ENCODE data around the gene R3HDM4. TPM values are rescaled to one million over a fixed set of nuclear protein-coding genes. Genes with fewer than 3 reads are reported as not detected.

Gene R3HDM4
- total RNA-seq, 1 donor from 2014 or later, result 48.8 TPM

- H3K4me3 Mint-ChIP-seq, result no peak overlapping the region
- H3K4me1 Mint-ChIP-seq (ENCODE audit: unreplicated experiment), result peaks cover 8% of the 10 kb centered on the region
- DNase-seq (ENCODE audit: extremely low spot score, unreplicated experiment), result no peak
- TF ChIP-seq, protein P1, sequence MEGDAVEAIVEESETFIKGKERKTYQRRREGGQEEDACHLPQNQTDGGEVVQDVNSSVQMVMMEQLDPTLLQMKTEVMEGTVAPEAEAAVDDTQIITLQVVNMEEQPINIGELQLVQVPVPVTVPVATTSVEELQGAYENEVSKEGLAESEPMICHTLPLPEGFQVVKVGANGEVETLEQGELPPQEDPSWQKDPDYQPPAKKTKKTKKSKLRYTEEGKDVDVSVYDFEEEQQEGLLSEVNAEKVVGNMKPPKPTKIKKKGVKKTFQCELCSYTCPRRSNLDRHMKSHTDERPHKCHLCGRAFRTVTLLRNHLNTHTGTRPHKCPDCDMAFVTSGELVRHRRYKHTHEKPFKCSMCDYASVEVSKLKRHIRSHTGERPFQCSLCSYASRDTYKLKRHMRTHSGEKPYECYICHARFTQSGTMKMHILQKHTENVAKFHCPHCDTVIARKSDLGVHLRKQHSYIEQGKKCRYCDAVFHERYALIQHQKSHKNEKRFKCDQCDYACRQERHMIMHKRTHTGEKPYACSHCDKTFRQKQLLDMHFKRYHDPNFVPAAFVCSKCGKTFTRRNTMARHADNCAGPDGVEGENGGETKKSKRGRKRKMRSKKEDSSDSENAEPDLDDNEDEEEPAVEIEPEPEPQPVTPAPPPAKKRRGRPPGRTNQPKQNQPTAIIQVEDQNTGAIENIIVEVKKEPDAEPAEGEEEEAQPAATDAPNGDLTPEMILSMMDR (conservative IDR thresholded peaks at IDR 0.05), result no peak
- no peaks in the 10 kb centered on the region for H3K27me3 Mint-ChIP-seq
- H3K9me3 Mint-ChIP-seq, result no peaks in the 10 kb centered on the region
- no peak overlapping the region for H3K27ac Mint-ChIP-seq
- H3K36me3 Mint-ChIP-seq, result peaks cover 12% of the 10 kb centered on the region
These were observed 42.7 kb downstream of the R3HDM4 start for GRCh38 chr19:870314-870713.

- Mint-ChIP-seq H3K4me3 (no peak overlapping the region), H3K36me3 (peaks cover 12% of the 10 kb centered on the region), H3K27me3 (no peaks in the 10 kb centered on the region), H3K27ac (no peak overlapping the region), H3K9me3 (no peaks in the 10 kb centered on the region), H3K4me1 (ENCODE audit: unreplicated experiment) (peaks cover 8% of the 10 kb centered on the region)
- TF ChIP-seq, protein P1 (conservative IDR thresholded peaks at IDR 0.05), result no peak
- no peak for DNase-seq (ENCODE audit: extremely low spot score, unreplicated experiment)
These were observed 43.5 kb downstream of the R3HDM4 start for GRCh38 chr19:869245-870177.

GRCh38 chr19:868458-869244, 44.4 kb downstream of the R3HDM4 start:
- DNase-seq (ENCODE audit: extremely low spot score, unreplicated experiment), result no peak

DNA sequence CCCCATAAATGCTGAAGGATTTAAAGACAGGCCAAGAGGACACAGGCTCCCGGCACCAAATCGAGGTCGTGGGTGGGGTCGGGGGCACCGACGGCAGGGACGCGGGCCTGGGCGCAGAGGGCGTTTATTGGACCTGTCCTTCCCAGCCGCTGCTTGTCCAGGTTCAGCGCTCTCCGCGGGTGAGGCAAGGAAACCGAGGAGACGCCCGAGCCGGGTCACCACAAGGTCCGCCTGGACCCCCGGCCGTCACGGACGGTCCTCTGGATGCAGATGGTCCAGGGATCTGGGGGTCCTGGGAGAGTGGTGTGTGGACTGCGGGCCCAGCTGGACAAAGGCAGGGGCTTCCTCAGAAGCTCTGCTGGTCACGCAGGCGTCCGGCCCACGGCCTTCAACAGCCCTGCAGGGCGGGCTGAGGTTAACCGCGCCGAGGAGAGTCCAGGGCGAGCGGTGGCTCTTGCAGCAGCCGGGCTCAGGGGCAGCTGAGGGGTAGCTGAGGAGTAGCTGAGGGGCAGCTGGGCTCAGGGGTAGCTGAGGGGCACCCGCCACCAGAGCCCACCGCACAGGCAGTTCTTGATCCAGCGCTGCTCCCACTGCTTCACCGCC, 45.1 kb downstream of the R3HDM4 start:
- DNase-seq (ENCODE audit: extremely low spot score, unreplicated experiment), result no peak
- no peaks in the 10 kb centered on the region for H3K9me3 Mint-ChIP-seq
- H3K4me1 Mint-ChIP-seq (ENCODE audit: unreplicated experiment), result peaks cover 8% of the 10 kb centered on the region
- peaks cover 12% of the 10 kb centered on the region for H3K36me3 Mint-ChIP-seq
- TF ChIP-seq, protein P1 (conservative IDR thresholded peaks at IDR 0.05), result no peak
- peak overlapping the region; percentile 70 for H3K27ac Mint-ChIP-seq
- H3K4me3 Mint-ChIP-seq, result no peak overlapping the region
- no peaks in the 10 kb centered on the region for H3K27me3 Mint-ChIP-seq

More at GRCh38 chr19:868458-869244, 44.4 kb downstream of the R3HDM4 start:
- Mint-ChIP-seq H3K4me1 (ENCODE audit: unreplicated experiment) (peaks cover 8% of the 10 kb centered on the region), H3K27me3 (no peaks in the 10 kb centered on the region), H3K27ac (no peak overlapping the region), H3K9me3 (no peaks in the 10 kb centered on the region), H3K4me3 (no peak overlapping the region), H3K36me3 (peaks cover 12% of the 10 kb centered on the region)
- TF ChIP-seq, protein P1 (conservative IDR thresholded peaks at IDR 0.05), result no peak

DNA sequence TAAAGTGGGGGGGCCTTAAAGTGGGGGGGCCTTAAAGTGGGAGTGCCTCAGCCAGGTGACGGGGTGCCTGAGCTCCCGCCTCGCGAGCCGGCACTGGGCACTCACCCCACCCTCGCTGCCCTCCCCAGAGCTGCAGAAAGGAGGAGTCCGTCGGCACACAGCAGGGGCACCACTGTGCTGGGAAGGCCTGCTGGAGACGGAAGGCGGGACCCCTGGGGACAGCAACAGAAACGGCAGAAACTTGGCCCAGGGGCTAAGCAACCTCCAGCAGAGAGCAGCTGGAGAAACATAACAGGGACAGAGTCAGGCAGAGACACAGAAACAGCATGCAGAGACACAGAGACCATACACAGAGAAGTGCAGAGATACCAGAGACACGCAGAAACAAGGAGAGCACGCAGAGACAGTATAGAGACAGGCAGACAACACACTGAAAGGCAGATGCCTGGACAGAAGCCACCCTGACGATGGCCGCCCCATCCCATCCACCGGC, 45.7 kb downstream of the R3HDM4 start:
- H3K4me3 Mint-ChIP-seq, result no peak overlapping the region
- peak overlapping the region; percentile 70 for H3K27ac Mint-ChIP-seq
- H3K27me3 Mint-ChIP-seq, result peaks cover 3% of the 10 kb centered on the region
- H3K9me3 Mint-ChIP-seq, result no peaks in the 10 kb centered on the region
- peaks cover 12% of the 10 kb centered on the region for H3K36me3 Mint-ChIP-seq
- peaks cover 8% of the 10 kb centered on the region for H3K4me1 Mint-ChIP-seq (ENCODE audit: unreplicated experiment)
- TF ChIP-seq, protein P1 (conservative IDR thresholded peaks at IDR 0.05), result no peak
- DNase-seq (ENCODE audit: extremely low spot score, unreplicated experiment), result no peak
